HL-60 (cell line): Measurements from ENCODE around the gene LCN15.

Experiments used
- GABPA ChIP-seq: IDR thresholded peaks from 2 replicates; pipeline ENCODE4 v1.6.1; 2012; ENCODE audit warnings: low read depth
- POLR2AphosphoS5 ChIP-seq: IDR thresholded peaks from 2 replicates; pipeline ENCODE4 v1.6.1; 2012; ENCODE audit warnings: low read depth
- SPI1 ChIP-seq: IDR thresholded peaks from 2 replicates; pipeline ENCODE4 v1.6.1; 2012; ENCODE audit warnings: low read depth, mild to moderate bottlenecking, borderline replicate concordance
- TF ChIP-seq, protein P1 (sequence below): IDR thresholded peaks from one replicate; pipeline ENCODE4 v1.5.1; 2011; ENCODE audit warnings: low read length, control low read depth, inconsistent platforms; ENCODE audit not compliant: insufficient read depth
- TF ChIP-seq, protein P2 (sequence below): IDR thresholded peaks from 2 replicates; pipeline ENCODE4 v1.6.1; 2012; ENCODE audit warnings: low read depth; ENCODE audit not compliant: insufficient replicate concordance

DNA sequence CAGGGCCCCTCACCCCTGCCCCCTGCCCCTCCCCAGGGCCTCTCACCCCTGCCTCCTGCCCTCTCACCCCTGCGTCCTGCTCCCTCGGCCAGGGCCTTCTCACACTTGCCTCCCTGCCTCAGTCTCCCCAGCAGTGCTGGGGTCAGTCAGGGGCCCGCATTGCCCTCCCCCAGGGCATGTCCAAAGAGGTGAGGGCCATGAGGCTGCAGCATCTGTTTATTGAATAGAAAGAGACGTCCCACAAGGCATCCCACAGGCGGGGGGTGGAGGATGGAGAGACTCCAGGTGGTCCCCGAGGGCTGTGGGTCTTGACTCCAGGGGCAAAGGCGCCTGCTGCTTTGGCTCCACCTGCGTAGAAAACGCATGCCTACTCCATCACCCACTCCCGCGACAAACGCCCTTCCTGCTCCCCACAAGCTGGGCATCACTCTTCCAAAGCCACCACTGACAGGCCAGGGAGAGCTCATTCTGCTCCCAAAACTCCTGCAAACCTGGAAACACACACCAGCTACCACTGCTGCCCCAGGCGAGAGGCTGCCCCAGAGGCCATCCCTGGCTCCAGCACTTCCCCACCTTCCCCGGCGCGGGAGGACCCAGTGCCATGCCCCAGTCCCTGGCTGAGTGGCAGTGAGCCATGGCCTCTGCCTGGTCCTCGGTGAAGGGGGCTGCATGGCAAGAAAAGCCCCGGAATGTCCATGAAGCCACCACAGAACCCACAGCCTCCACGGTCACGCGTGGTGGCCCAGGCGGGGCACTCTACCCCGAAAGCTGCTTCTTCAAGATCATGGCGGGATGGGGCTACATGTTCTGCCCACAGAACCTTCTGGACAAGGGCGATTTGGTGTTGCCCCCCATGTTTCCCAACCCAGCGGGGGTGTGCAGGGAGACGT lies 4.6 kb downstream of the LCN15 start:
- TF ChIP-seq, protein P1, sequence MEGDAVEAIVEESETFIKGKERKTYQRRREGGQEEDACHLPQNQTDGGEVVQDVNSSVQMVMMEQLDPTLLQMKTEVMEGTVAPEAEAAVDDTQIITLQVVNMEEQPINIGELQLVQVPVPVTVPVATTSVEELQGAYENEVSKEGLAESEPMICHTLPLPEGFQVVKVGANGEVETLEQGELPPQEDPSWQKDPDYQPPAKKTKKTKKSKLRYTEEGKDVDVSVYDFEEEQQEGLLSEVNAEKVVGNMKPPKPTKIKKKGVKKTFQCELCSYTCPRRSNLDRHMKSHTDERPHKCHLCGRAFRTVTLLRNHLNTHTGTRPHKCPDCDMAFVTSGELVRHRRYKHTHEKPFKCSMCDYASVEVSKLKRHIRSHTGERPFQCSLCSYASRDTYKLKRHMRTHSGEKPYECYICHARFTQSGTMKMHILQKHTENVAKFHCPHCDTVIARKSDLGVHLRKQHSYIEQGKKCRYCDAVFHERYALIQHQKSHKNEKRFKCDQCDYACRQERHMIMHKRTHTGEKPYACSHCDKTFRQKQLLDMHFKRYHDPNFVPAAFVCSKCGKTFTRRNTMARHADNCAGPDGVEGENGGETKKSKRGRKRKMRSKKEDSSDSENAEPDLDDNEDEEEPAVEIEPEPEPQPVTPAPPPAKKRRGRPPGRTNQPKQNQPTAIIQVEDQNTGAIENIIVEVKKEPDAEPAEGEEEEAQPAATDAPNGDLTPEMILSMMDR = no peak
- TF ChIP-seq, protein P2, sequence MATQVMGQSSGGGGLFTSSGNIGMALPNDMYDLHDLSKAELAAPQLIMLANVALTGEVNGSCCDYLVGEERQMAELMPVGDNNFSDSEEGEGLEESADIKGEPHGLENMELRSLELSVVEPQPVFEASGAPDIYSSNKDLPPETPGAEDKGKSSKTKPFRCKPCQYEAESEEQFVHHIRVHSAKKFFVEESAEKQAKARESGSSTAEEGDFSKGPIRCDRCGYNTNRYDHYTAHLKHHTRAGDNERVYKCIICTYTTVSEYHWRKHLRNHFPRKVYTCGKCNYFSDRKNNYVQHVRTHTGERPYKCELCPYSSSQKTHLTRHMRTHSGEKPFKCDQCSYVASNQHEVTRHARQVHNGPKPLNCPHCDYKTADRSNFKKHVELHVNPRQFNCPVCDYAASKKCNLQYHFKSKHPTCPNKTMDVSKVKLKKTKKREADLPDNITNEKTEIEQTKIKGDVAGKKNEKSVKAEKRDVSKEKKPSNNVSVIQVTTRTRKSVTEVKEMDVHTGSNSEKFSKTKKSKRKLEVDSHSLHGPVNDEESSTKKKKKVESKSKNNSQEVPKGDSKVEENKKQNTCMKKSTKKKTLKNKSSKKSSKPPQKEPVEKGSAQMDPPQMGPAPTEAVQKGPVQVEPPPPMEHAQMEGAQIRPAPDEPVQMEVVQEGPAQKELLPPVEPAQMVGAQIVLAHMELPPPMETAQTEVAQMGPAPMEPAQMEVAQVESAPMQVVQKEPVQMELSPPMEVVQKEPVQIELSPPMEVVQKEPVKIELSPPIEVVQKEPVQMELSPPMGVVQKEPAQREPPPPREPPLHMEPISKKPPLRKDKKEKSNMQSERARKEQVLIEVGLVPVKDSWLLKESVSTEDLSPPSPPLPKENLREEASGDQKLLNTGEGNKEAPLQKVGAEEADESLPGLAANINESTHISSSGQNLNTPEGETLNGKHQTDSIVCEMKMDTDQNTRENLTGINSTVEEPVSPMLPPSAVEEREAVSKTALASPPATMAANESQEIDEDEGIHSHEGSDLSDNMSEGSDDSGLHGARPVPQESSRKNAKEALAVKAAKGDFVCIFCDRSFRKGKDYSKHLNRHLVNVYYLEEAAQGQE = no peak
- TF ChIP-seq POLR2AphosphoS5 = no peak
- TF ChIP-seq GABPA = no peak
- no peak for TF ChIP-seq SPI1
